NCI-H1092 (cell line): ENCODE measurements around the gene ARHGEF12.

Experiments
- DNase-seq: peaks from one replicate; lab custom pipeline; 2025; lab: John Stamatoyannopoulos, UW

Gene ARHGEF12

GRCh38 chr11:120424970-120425332, 88.7 kb downstream of the ARHGEF12 start:
- no peak for DNase-seq

- no peak for DNase-seq
These were observed 89.3 kb downstream of the ARHGEF12 start for GRCh38 chr11:120425527-120425926.

- DNase-seq = no peak
These were observed 93.9 kb downstream of the ARHGEF12 start for GRCh38 chr11:120430146-120430545.

DNA sequence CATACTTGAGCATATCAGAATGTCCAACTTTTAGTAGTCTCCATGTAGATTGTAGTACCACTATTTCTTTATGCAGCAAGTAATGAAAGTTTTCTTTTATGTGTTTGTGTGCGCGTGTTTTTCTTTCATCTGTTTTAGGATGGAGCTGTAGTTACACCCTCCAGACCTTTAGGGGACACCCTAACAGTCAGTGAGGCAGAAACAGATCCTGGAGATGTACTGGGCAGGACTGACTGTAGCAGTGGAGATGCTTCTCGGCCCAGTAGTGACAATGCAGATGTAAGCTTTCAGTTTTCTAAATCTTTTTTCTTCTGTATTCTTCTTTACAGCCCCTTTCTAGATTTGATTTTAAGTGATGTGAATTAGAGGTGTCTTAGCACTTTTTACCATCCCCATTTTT, 95.4 kb downstream of the ARHGEF12 start:
- no peak for DNase-seq

DNA sequence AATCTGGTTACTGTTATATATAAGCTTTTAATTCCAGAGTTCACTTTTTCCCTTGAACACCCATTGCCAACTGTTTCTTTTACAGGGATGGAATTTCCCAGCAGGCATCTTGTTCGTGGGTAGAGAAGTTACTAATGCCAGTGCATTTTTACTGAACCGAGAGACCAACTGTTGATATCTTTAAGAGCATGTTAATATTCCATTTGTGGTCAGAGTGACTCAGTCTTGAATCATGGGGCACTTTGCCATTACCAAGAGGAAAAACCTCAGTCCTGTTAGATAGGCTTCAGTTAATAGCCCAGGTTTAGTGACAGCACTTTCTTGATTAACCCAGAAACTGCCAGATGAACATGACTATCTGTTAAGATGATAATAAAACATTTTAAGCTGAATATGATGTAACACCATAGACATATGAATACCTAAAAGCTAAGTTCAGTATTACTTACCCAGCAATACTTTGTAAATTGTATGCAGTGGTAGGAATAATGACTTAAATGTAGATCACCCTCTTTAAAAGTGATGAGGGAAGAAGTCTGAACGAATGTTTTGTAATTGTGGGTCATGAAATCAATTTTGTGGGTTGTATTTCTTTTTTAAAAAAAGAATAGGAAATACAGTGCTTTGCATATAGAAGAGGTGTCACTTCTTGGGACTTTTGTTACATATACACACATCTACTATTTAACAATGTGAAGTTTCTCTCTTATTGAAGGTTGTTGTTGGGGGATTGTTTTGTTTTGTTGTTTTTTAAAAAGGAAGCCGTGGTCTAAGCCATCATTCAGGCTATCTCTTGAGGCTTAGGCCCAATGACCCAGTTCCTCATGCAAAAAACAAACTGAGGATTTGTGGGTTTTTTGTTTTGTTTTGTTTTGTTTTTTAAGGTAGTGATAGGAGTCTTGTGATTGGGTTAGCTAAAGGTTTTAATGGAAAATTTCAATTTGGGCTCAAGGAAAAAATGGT, 96.1 kb downstream of the ARHGEF12 start:
- DNase-seq = no peak

DNA sequence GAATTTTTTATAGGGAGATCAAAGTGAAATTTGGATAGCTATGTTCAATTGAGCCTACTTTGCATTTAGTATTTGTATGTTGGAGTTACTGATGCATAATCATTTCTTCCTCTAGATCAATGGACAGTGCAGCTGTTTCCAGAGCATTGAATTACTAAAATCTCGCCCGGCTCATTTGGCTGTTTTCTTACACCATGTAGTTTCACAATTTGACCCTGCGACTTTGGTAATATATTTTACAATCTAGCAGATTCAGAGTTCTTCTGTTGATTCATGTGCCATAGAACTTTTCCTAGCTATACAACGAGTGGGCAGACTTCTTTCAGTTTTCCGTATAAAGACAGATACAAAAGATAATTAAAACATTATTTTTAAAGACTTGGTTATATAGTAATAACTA, 105.4 kb downstream of the ARHGEF12 start:
- no peak for DNase-seq

GRCh38 chr11:120442031-120442430, 105.8 kb downstream of the ARHGEF12 start:
- DNase-seq = no peak

GRCh38 chr11:120446802-120447201, 110.6 kb downstream of the ARHGEF12 start:
- DNase-seq = no peak

DNA sequence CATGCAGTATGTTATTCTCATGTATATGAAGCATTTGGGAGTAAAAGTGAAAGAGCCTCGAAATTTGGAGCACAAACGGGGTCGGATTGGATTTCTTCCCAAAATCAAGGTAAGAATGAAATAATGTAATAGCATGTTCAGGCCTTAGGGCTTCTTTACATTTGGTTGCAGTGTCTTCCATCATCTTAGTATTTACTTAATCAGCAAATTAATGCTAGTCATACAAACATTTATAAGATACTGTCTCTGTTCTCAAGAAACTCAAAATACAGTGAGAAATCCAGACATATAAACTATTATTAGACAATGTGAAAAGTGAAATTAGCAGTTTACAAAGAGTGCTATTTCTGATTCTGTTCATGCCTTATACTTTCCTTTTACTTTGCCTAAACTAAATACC, 112.0 kb downstream of the ARHGEF12 start:
- DNase-seq = no peak

DNA sequence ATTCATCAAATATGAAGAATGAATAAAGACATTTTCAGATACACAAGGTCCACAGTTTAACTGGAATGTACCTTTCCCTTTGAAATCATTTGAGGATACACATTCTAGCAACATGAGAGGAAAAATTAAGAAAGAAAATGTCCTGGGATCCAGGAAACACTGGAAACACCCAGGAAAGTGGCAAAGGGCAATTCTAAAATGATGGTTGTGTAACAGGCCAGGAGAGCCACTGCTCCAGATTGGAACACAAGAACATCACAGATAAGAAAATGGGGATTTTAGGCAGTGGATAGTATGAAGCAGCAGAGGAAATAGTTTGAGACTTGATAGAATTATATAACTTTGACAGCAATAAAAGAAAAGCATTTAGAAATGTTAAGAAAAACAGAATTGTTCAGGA, 119.3 kb downstream of the ARHGEF12 start:
- no peak for DNase-seq

GRCh38 chr11:120457996-120458395, 121.8 kb downstream of the ARHGEF12 start:
- no peak for DNase-seq

DNA sequence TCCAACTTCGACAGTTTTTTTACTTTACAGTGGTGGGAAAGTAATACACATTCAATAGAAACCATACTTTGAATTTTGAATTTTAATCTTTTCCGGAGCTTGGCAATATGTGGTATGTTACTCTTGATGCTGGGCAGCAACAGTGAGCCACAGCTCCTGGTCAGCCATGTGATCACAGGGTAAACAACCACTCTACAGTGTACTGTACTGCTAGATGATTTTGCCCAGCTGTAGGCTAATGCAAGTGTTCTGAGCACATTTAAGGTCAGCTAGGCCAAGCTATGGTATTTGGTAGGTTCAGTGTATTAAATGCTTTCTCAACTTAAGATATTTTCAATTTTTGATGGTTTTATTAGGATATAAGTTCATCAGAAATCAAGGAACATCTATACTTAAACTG, 126.6 kb downstream of the ARHGEF12 start:
- DNase-seq = no peak

- no peak for DNase-seq
These were observed 129.8 kb downstream of the ARHGEF12 start for GRCh38 chr11:120465921-120466534.

DNA sequence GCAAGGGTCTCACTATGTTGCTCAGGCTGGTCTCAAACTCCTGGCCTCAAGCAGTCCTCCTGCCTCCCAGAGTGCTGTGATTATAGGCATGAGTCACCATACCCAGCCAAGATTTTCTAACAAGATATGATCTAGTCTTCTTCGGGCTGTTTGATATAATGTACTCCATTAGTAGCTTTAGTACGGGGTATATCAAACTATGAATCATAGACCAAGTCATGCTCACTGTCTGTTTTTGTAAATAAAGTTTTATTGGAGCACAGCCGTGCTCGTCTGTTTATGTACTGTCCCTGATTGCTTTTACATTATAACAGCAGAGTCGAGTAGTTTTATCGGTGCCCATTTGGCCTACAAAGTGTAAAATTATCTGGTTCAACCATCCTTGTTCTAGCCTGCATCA, 131.4 kb downstream of the ARHGEF12 start:
- no peak for DNase-seq

- no peak for DNase-seq
These were observed 134.9 kb downstream of the ARHGEF12 start for GRCh38 chr11:120471131-120471530.

- no peak for DNase-seq
These were observed 135.8 kb downstream of the ARHGEF12 start for GRCh38 chr11:120471994-120472393.

GRCh38 chr11:120473503-120473902, 137.3 kb downstream of the ARHGEF12 start:
- no peak for DNase-seq

DNA sequence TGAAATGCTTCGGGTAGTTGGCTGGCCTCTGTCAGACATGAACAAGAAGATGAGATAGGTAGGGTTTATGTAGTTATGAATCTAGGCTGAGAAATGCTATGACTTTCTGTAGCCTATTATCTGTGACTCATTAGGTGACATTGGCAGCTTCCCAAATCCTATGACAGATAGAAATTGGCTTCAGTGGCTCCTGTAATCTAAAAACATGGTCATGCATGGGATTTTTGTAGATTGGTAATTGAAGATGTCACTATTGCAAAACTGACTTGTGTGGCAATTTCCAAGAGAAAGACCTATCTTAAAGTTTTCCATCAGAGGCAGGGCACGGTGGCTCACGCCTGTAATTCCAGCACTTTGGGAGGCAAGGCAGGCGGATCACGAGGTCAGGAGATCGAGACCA, 145.9 kb downstream of the ARHGEF12 start:
- DNase-seq = no peak

DNA sequence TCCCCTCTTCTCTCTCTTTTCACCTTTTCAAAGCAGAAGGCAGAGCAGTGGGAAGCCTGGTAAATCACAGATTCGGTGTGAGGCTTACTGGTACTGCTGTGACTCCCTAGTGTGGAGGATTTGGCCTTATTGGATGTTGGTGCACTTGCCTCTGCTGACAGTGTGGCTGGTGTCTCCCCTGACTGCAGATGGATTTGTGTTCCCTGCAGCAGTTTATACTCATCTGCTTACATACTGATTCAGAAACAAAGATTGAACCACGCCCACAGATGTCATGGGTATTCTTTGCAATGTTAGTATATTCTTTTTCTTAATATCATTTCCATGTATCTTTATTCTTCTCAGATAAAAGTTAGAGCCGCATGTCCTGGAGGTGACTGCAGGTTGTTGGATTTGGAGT, 148.5 kb downstream of the ARHGEF12 start:
- DNase-seq = no peak

- no peak for DNase-seq
These were observed 149.9 kb downstream of the ARHGEF12 start for GRCh38 chr11:120486138-120486537.

DNA sequence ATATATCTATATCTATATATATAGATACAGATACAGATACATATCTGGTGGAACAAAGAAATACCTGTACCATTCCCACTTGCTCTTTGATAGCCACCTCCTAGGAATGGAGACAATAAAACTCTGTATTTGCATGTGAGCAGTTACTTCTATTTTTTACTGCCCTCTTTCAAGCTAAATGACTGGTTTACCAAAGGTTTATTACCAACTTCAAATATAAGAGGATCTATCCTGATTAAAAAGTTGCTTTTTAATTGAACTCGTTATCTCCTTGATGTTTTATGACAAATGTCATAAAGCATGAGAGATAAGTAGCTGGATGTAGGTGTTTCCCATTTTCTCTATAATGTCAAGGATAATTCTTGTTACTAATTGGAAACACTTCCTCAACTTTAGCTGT, 153.6 kb downstream of the ARHGEF12 start:
- no peak for DNase-seq

DNA sequence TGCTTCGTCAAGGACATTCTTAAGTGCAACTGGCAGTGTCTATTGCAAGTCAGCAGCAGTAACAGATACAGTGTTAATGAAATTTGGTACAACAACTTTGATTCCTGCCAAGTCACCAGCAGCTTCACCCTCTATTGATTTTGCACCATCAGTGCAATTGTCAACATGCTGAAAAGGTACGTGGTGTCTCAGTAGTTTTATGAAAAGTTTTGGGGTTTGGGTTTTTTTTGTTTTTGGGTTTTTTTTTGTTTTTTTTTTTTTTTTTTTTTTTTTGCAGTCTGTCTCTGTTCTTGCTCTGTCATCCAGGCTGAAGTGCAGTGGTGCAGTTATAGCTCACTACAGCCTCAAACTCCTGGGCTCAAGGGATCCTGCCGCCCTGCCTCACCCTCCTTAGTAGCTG, 156.3 kb downstream of the ARHGEF12 start:
- DNase-seq = no peak

GRCh38 chr11:120494595-120494994, 158.4 kb downstream of the ARHGEF12 start:
- no peak for DNase-seq

DNA sequence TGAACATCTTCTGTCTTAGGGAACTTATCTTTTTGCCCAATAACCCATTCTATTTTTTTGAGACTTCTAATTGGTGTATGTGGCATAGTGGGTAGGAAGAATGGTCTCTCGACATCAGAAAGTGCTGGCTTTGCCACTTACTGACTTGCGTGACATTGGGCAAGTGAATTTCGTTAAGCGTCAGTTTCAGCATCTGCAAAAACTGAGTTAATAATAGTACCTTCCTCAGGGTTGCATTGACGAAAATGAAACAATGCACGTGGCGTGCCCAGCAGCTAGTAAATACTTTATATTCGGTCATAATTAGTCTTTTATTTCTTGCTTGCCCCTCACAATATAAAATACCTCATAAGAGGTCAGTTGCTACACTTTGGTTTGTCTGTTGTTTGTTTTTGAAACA, 162.9 kb downstream of the ARHGEF12 start:
- no peak for DNase-seq
